ENCODE data around the gene LSM7. TPM values are rescaled to one million over a fixed set of nuclear protein-coding genes. Genes with fewer than 3 reads are reported as not detected.
A peak's percentile ranks its signal among the peaks of the same experiment; 100 is the strongest.

LSM7 gene
- total and polyA plus RNA-seq, 2 of the 13 experiments (the other 11 are each of a cell fraction or from before 2014, with no cell fraction given): 140 to 205 TPM

GRCh38 chr19:2305452-2306280, 22.7 kb downstream of the LSM7 start:
- no peak for FAIRE-seq
- ChIA-PET POLR2A (interaction anchor here (0.6 kb wide), 1 partner anchor 79 kb away, joined by 4 read pairs; no protein-coding TSS in a partner anchor), CTCF (ENCODE audit: low intra/inter-chr PET ratio, low total read pairs) (no interaction called here)
- in situ Hi-C loops (cut with HindIII; ENCODE audit: extremely low pct_ligation_motif_present, low pct_unique_long_range_greater_than_20kb): no loop called here
- WGBS (ENCODE audit: low lambda C conversion rate): 35% methylated on average over 11 of the region's 19 CpGs
- Histone ChIP-seq H3K9me3 (ENCODE audit: low read length) (no peaks in the 10 kb centered on the region), H3K4me3 (replicated peaks in 1 of 3; ENCODE audit: insufficient read depth in 1 of 3, low read depth in 2 of 3, low read length in 3 of 3) (no peak overlapping the region), H3K36me3 (replicated peaks in 1 of 2; ENCODE audit: control insufficient read depth in 1 of 2, insufficient read depth in 2 of 2, low read length in 2 of 2) (no peaks in the 10 kb centered on the region), H3K9ac (ENCODE audit: insufficient read depth, low read depth, low read length) (no peak overlapping the region), H2AFZ (ENCODE audit: low read length) (no peak overlapping the region), H3K27ac (ENCODE audit: extremely low read length, insufficient read depth, low read length) (no peak overlapping the region), H3K79me2 (ENCODE audit: insufficient read depth, low read length) (no peaks in the 10 kb centered on the region), H3K4me2 (ENCODE audit: low read depth, low read length) (no peak overlapping the region), H4K20me1 (ENCODE audit: insufficient read depth, low read length) (no peaks in the 10 kb centered on the region), H3K27me3 (ENCODE audit: control insufficient read depth in 1 of 2, insufficient read depth in 2 of 2, low read length in 2 of 2) (peaks cover 9 to 72% of the 10 kb centered on the region in 2 experiments), H3K4me1 (ENCODE audit: insufficient read depth, low read length) (peaks cover 32% of the 10 kb centered on the region)
- TF ChIP-seq MATR3 (CRISPR knock-in tag; IDR thresholded peaks at IDR 0.05) (no peak), ZNF256 (CRISPR knock-in tag; conservative IDR thresholded peaks at IDR 0.05) (no peak), ZBTB40 (IDR thresholded peaks at IDR 0.05) (no peak), ZBTB40 (CRISPR knock-in tag; IDR thresholded peaks at IDR 0.05) (peak; percentile 56; the same call in 1 of the 2 replicates), ZNF850 (CRISPR knock-in tag; conservative IDR thresholded peaks at IDR 0.05) (no peak), NCOA2 (CRISPR knock-in tag; IDR thresholded peaks at IDR 0.05) (no peak), FOXC1 (CRISPR knock-in tag; IDR thresholded peaks at IDR 0.05; ENCODE audit: borderline replicate concordance) (no peak)
- TF ChIP-seq, protein P1, sequence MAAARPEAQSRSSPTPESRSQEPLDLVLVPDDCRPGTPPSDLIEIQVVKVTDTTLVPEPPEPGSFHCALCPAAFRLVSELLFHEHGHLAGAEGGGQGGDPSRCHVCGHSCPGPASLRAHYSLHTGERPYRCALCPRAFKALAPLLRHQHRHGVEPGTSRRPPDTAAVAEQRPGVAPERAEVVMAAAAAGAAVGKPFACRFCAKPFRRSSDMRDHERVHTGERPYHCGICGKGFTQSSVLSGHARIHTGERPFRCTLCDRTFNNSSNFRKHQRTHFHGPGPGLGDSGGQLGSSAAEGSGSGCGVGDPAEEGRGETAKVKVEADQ (CRISPR knock-in tag; IDR thresholded peaks at IDR 0.05; ENCODE audit: borderline replicate concordance): no peak
- BruUV-seq (replicated peaks): no TSS peak
- no peak; the same call in 2 of the 3 replicates for ATAC-seq
- DNase-seq (ENCODE audit: low spot score): no peak
- intact Hi-C loops (cut with micrococcal nuclease; ENCODE audit: unreplicated experiment): no loop called here

All from HepG2 (cell line).